ENCODE results near the gene CD81.

- no peak for TF ChIP-seq CTCF (IDR thresholded peaks at IDR 0.05)
- TF ChIP-seq POLR2A (IDR thresholded peaks at IDR 0.05), result no peak
- TF ChIP-seq EP300 (IDR thresholded peaks at IDR 0.05), result no peak
Observed at GRCh38 chr11:2360081-2360642, 16.9 kb upstream of the CD81 start.

Measured in upper lobe of left lung (tissue), 4 donors.